ENCODE measurements around the gene IL15RA.

The IL15RA gene

GRCh38 chr10:6018422-6018821, 41.1 kb upstream of the IL15RA start:
- Histone ChIP-seq H2BK120ac (ENCODE audit: low read depth, low read length) (no peak overlapping the region), H3K23ac (ENCODE audit: low read length in 2 of 2) (no peak overlapping the region), H3K4ac (ENCODE audit: low read depth in 1 of 2, low read length in 2 of 2) (no peak overlapping the region), H3K4me1 (ENCODE audit: control insufficient read depth, insufficient read depth, low read depth, low read length) (no peaks in the 10 kb centered on the region), H3K79me1 (replicated peaks; ENCODE audit: low read length, poor library complexity, severe bottlenecking) (no peaks in the 10 kb centered on the region), H3K9me3 (ENCODE audit: control insufficient read depth, low read length) (no peaks in the 10 kb centered on the region), H3K14ac (ENCODE audit: low read length in 2 of 2) (no peak overlapping the region), H3K9ac (ENCODE audit: low read length) (no peak overlapping the region), H2AK5ac (ENCODE audit: low read length, severe bottlenecking) (no peak overlapping the region), H3K18ac (ENCODE audit: low read depth in 1 of 2, low read length in 2 of 2) (no peak overlapping the region), H3K36me3 (ENCODE audit: control insufficient read depth in 1 of 2, insufficient read depth in 2 of 2, low read depth in 1 of 2, low read length in 2 of 2) (no peaks in the 10 kb centered on the region), H3K27ac (ENCODE audit: low read length, poor library complexity, severe bottlenecking) (no peak overlapping the region), H3K4me2 (ENCODE audit: low read length, poor library complexity, severe bottlenecking) (no peak overlapping the region), H2BK15ac (ENCODE audit: low read depth, poor library complexity, severe bottlenecking) (no peak overlapping the region), H4K8ac (ENCODE audit: low read length) (no peak overlapping the region), H2AFZ (ENCODE audit: low read depth, low read length) (no peak overlapping the region), H3K4me3 (ENCODE audit: insufficient read depth in 1 of 2, low read depth in 1 of 2, low read length in 2 of 2) (no peak overlapping the region), H4K91ac (ENCODE audit: low read length) (no peak overlapping the region), H2BK12ac (ENCODE audit: low read length in 2 of 2) (no peak overlapping the region), H3K27me3 (ENCODE audit: control insufficient read depth in 1 of 2, insufficient read depth in 1 of 2, low read length in 2 of 2) (peaks cover 14 to 20% of the 10 kb centered on the region in 2 experiments), H2BK5ac (ENCODE audit: low read depth, low read length, poor library complexity, severe bottlenecking) (no peak overlapping the region)
- DNase-seq = no peak
- WGBS = 31% methylated on average over 5 of the region's 5 CpGs

- Histone ChIP-seq H3K4ac (ENCODE audit: low read depth in 1 of 2, low read length in 2 of 2) (no peak overlapping the region), H2BK5ac (ENCODE audit: low read depth, low read length, poor library complexity, severe bottlenecking) (no peak overlapping the region), H2AFZ (ENCODE audit: low read depth, low read length) (no peak overlapping the region), H3K36me3 (ENCODE audit: control insufficient read depth in 1 of 2, insufficient read depth in 2 of 2, low read depth in 1 of 2, low read length in 2 of 2) (no peaks in the 10 kb centered on the region), H3K4me3 (ENCODE audit: insufficient read depth in 1 of 2, low read depth in 1 of 2, low read length in 2 of 2) (no peak overlapping the region), H3K27me3 (ENCODE audit: control insufficient read depth in 1 of 2, insufficient read depth in 1 of 2, low read length in 2 of 2) (peaks cover 14 to 20% of the 10 kb centered on the region in 2 experiments), H3K23ac (ENCODE audit: low read length in 2 of 2) (no peak overlapping the region), H3K18ac (ENCODE audit: low read depth in 1 of 2, low read length in 2 of 2) (peak overlapping the region in 1 of 2 experiments; percentile 63), H4K91ac (ENCODE audit: low read length) (no peak overlapping the region), H2BK120ac (ENCODE audit: low read depth, low read length) (no peak overlapping the region), H3K4me2 (ENCODE audit: low read length, poor library complexity, severe bottlenecking) (no peak overlapping the region), H3K27ac (ENCODE audit: low read length, poor library complexity, severe bottlenecking) (no peak overlapping the region), H3K9ac (ENCODE audit: low read length) (no peak overlapping the region), H4K8ac (ENCODE audit: low read length) (no peak overlapping the region), H2BK15ac (ENCODE audit: low read depth, poor library complexity, severe bottlenecking) (no peak overlapping the region), H3K14ac (ENCODE audit: low read length in 2 of 2) (no peak overlapping the region), H2BK12ac (ENCODE audit: low read length in 2 of 2) (no peak overlapping the region), H3K4me1 (ENCODE audit: control insufficient read depth, insufficient read depth, low read depth, low read length) (no peaks in the 10 kb centered on the region), H2AK5ac (ENCODE audit: low read length, severe bottlenecking) (no peak overlapping the region), H3K79me1 (replicated peaks; ENCODE audit: low read length, poor library complexity, severe bottlenecking) (no peaks in the 10 kb centered on the region), H3K9me3 (ENCODE audit: control insufficient read depth, low read length) (no peaks in the 10 kb centered on the region)
- 88% methylated on average over 8 of the region's 8 CpGs for WGBS
- no peak for DNase-seq
Observed at GRCh38 chr10:6017781-6018354, 40.5 kb upstream of the IL15RA start.

- Histone ChIP-seq H3K23ac (ENCODE audit: low read length in 2 of 2) (no peak overlapping the region), H3K4me1 (ENCODE audit: control insufficient read depth, insufficient read depth, low read depth, low read length) (no peaks in the 10 kb centered on the region), H2BK5ac (ENCODE audit: low read depth, low read length, poor library complexity, severe bottlenecking) (no peak overlapping the region), H3K79me1 (replicated peaks; ENCODE audit: low read length, poor library complexity, severe bottlenecking) (no peaks in the 10 kb centered on the region), H3K27me3 (ENCODE audit: control insufficient read depth in 1 of 2, insufficient read depth in 1 of 2, low read length in 2 of 2) (peaks cover 14 to 17% of the 10 kb centered on the region in 2 experiments), H2BK15ac (ENCODE audit: low read depth, poor library complexity, severe bottlenecking) (no peak overlapping the region), H4K91ac (ENCODE audit: low read length) (no peak overlapping the region), H3K36me3 (ENCODE audit: control insufficient read depth in 1 of 2, insufficient read depth in 2 of 2, low read depth in 1 of 2, low read length in 2 of 2) (no peaks in the 10 kb centered on the region), H3K4me2 (ENCODE audit: low read length, poor library complexity, severe bottlenecking) (no peak overlapping the region), H3K14ac (ENCODE audit: low read length in 2 of 2) (no peak overlapping the region), H3K18ac (ENCODE audit: low read depth in 1 of 2, low read length in 2 of 2) (no peak overlapping the region), H3K9me3 (ENCODE audit: control insufficient read depth, low read length) (no peaks in the 10 kb centered on the region), H2AFZ (ENCODE audit: low read depth, low read length) (no peak overlapping the region), H3K9ac (ENCODE audit: low read length) (peak overlapping the region; percentile 48), H3K4me3 (ENCODE audit: insufficient read depth in 1 of 2, low read depth in 1 of 2, low read length in 2 of 2) (no peak overlapping the region), H2BK120ac (ENCODE audit: low read depth, low read length) (no peak overlapping the region), H2BK12ac (ENCODE audit: low read length in 2 of 2) (no peak overlapping the region), H3K4ac (ENCODE audit: low read depth in 1 of 2, low read length in 2 of 2) (no peak overlapping the region), H3K27ac (ENCODE audit: low read length, poor library complexity, severe bottlenecking) (no peak overlapping the region), H2AK5ac (ENCODE audit: low read length, severe bottlenecking) (no peak overlapping the region), H4K8ac (ENCODE audit: low read length) (no peak overlapping the region)
- peak; percentile 49 for DNase-seq
- WGBS = 47% methylated on average over 5 of the region's 6 CpGs
Observed at GRCh38 chr10:6014241-6014761, 37.0 kb upstream of the IL15RA start.

- Histone ChIP-seq H3K36me3 (ENCODE audit: control insufficient read depth in 1 of 2, insufficient read depth in 2 of 2, low read depth in 1 of 2, low read length in 2 of 2) (no peaks in the 10 kb centered on the region), H3K18ac (ENCODE audit: low read depth in 1 of 2, low read length in 2 of 2) (no peak overlapping the region), H4K8ac (ENCODE audit: low read length) (no peak overlapping the region), H3K27ac (ENCODE audit: low read length, poor library complexity, severe bottlenecking) (no peak overlapping the region), H3K4me2 (ENCODE audit: low read length, poor library complexity, severe bottlenecking) (no peak overlapping the region), H2BK12ac (ENCODE audit: low read length in 2 of 2) (no peak overlapping the region), H2AK5ac (ENCODE audit: low read length, severe bottlenecking) (no peak overlapping the region), H2BK5ac (ENCODE audit: low read depth, low read length, poor library complexity, severe bottlenecking) (no peak overlapping the region), H3K4me1 (ENCODE audit: control insufficient read depth, insufficient read depth, low read depth, low read length) (no peaks in the 10 kb centered on the region), H2BK120ac (ENCODE audit: low read depth, low read length) (no peak overlapping the region), H3K14ac (ENCODE audit: low read length in 2 of 2) (no peak overlapping the region), H3K27me3 (ENCODE audit: control insufficient read depth in 1 of 2, insufficient read depth in 1 of 2, low read length in 2 of 2) (peaks cover 8 to 14% of the 10 kb centered on the region in 2 experiments), H4K91ac (ENCODE audit: low read length) (no peak overlapping the region), H3K23ac (ENCODE audit: low read length in 2 of 2) (no peak overlapping the region), H2AFZ (ENCODE audit: low read depth, low read length) (no peak overlapping the region), H3K4me3 (ENCODE audit: insufficient read depth in 1 of 2, low read depth in 1 of 2, low read length in 2 of 2) (no peak overlapping the region), H2BK15ac (ENCODE audit: low read depth, poor library complexity, severe bottlenecking) (no peak overlapping the region), H3K4ac (ENCODE audit: low read depth in 1 of 2, low read length in 2 of 2) (no peak overlapping the region), H3K9ac (ENCODE audit: low read length) (peak overlapping the region; percentile 48), H3K79me1 (replicated peaks; ENCODE audit: low read length, poor library complexity, severe bottlenecking) (no peaks in the 10 kb centered on the region), H3K9me3 (ENCODE audit: control insufficient read depth, low read length) (no peaks in the 10 kb centered on the region)
- no peak for DNase-seq
- 83% methylated on average over 11 of the region's 17 CpGs for WGBS
Observed at GRCh38 chr10:6013413-6014192, 36.3 kb upstream of the IL15RA start.

Data from mesenchymal stem cell (in vitro differentiated cells and primary cell).